Skeletal muscle satellite cell (primary cell): Measurements from ENCODE around the gene SLC35A4.
A peak's percentile ranks its signal among the peaks of the same experiment; 100 is the strongest.
"Not testable (repeated sequence)": the region's sequence is repeated elsewhere in the genome, so short reads cannot be mapped to it uniquely, and the experiment has no call there.

Source experiments
- H3K27me3 ChIP-seq: 2 replicates; pipeline ENCODE4 v1.7.0; 2013; ENCODE audit warnings: low read length; ENCODE audit not compliant: control insufficient read depth, insufficient read depth
- H3K36me3 ChIP-seq: 2 replicates; pipeline ENCODE4 v1.7.0; 2013; ENCODE audit warnings: mild to moderate bottlenecking, control low read depth, low read length; ENCODE audit not compliant: insufficient read depth
- H3K4me1 ChIP-seq: 2 replicates; pipeline ENCODE4 v1.7.0; 2013; ENCODE audit warnings: low read length; ENCODE audit not compliant: control insufficient read depth, insufficient read depth
- H3K4me2 ChIP-seq: 2 replicates; pipeline ENCODE4 v1.7.0; 2013; ENCODE audit warnings: mild to moderate bottlenecking, low read length
- H3K4me3 ChIP-seq: 2 replicates; pipeline ENCODE4 v1.7.0; 2013; ENCODE audit warnings: low read length
- H3K9ac ChIP-seq: 2 replicates; pipeline ENCODE4 v1.7.0; 2013; ENCODE audit warnings: mild to moderate bottlenecking, low read depth, low read length, moderate library complexity
- H3K9me3 ChIP-seq: replicated peaks from 2 replicates; pipeline ENCODE4 v1.7.0; 2013; ENCODE audit warnings: mild to moderate bottlenecking, control low read depth, low read length

Gene SLC35A4

GRCh38 chr5:140570488-140570887, 5.9 kb downstream of the SLC35A4 start:
- H3K4me2 ChIP-seq, result no peak overlapping the region
- peaks cover 24% of the 10 kb centered on the region for H3K36me3 ChIP-seq
- peaks cover 7% of the 10 kb centered on the region for H3K4me1 ChIP-seq
- H3K4me3 ChIP-seq, result no peak overlapping the region
- H3K27me3 ChIP-seq, result no peaks in the 10 kb centered on the region
- H3K9me3 ChIP-seq, result no peaks in the 10 kb centered on the region
- no peak overlapping the region for H3K9ac ChIP-seq

DNA sequence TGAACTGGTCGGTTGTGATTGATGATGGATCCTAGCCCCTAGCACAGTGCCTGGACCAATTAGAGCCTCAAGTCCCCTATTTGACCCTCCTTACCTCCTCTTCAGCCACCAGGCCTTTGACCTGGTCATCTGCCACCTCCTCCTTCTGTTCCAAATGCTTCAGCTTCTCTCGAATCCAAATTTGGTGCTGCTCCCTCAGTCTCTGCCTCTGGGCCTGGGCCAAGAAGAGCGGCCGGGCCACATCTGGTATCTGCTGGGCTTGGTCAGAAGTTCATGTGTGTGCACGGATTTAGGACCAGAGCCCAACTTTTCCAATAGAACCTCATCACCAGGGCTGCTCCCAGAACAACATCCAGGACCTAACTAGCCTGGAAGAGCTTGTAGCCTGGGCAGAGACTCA, 6.5 kb downstream of the SLC35A4 start:
- Histone ChIP-seq H3K9ac (no peak overlapping the region), H3K9me3 (no peaks in the 10 kb centered on the region), H3K36me3 (peaks cover 24% of the 10 kb centered on the region), H3K4me2 (no peak overlapping the region), H3K27me3 (no peaks in the 10 kb centered on the region), H3K4me3 (no peak overlapping the region), H3K4me1 (peaks cover 1% of the 10 kb centered on the region)

DNA sequence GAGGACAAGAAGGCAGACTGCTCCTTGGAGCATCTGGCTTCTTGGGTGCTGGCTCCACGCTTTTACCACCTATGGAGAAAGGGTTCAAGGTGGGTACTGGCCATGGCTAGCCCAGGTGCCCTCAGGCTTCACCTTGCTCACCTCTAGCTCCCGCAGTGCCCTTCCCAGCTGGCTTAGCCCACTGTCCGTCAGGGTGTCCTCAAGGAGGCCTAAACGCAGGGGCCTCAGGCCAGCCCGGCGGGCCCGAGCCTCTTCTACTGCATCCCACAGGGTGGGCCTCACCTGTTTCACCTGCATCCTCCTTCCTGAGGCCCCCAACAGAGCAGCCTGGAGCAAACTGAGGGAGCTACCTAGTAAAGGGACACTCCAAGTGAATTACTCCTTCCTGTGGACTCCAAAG, 9.1 kb downstream of the SLC35A4 start:
- no peak overlapping the region for H3K4me2 ChIP-seq
- H3K27me3 ChIP-seq, result no peaks in the 10 kb centered on the region
- no peaks in the 10 kb centered on the region for H3K9me3 ChIP-seq
- H3K36me3 ChIP-seq, result peaks cover under 1% of the 10 kb centered on the region
- peaks cover 3% of the 10 kb centered on the region for H3K4me1 ChIP-seq
- no peak overlapping the region for H3K4me3 ChIP-seq
- H3K9ac ChIP-seq, result no peak overlapping the region

DNA sequence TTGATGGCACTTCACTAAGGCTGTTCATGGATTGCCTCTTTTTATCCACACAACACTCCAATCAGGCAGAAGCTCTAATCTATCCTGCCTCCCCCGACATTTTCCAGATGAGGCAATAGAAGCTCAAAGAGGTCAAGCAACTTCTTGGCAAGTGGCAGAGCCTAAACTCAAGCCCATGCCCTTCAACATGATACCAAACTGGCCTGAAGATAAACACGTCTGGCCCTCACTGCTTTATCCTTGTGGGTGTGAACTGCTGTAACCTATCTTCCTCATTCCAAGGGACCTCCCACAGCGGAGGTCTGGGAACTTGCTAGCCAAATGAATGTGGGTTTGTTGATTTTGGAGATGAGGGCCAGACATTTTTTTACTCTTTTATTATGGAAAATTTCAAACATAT, 9.5 kb downstream of the SLC35A4 start:
- Histone ChIP-seq H3K9me3 (no peaks in the 10 kb centered on the region), H3K27me3 (no peaks in the 10 kb centered on the region), H3K4me3 (no peak overlapping the region), H3K4me1 (peaks cover 3% of the 10 kb centered on the region), H3K4me2 (no peak overlapping the region), H3K9ac (no peak overlapping the region), H3K36me3 (no peaks in the 10 kb centered on the region)

- Histone ChIP-seq H3K4me1 (peaks cover 3% of the 10 kb centered on the region), H3K9ac (no peak overlapping the region), H3K9me3 (no peaks in the 10 kb centered on the region), H3K36me3 (no peaks in the 10 kb centered on the region), H3K27me3 (no peaks in the 10 kb centered on the region), H3K4me3 (no peak overlapping the region), H3K4me2 (no peak overlapping the region)
These were observed 10.7 kb downstream of the SLC35A4 start for GRCh38 chr5:140575309-140575708.

DNA sequence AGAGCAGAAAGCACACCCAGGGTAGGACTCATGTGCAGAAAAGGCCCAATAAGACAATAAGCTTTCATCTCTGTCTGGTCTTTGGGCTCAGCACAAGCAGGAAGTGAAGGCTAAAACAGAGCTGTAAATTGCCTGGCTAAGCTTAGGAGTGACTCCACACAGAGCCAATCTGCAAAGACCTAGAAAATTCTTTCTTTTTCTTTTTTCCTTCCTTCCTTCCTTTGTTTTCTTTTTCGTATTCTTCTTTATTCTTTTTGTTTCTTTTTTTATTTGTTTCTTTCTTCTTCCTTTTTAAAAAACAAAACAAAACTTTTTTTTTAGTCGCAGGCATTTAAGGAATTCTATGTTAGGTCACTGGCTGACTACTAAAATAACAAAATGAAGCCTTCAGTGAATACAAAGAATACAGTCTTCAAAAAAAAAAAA, 12.2 kb downstream of the SLC35A4 start:
- Histone ChIP-seq H3K4me1 (peaks cover 3% of the 10 kb centered on the region), H3K9me3 (no peaks in the 10 kb centered on the region), H3K4me3 (no peak overlapping the region), H3K27me3 (no peaks in the 10 kb centered on the region), H3K36me3 (no peaks in the 10 kb centered on the region), H3K9ac (no peak overlapping the region), H3K4me2 (no peak overlapping the region)

DNA sequence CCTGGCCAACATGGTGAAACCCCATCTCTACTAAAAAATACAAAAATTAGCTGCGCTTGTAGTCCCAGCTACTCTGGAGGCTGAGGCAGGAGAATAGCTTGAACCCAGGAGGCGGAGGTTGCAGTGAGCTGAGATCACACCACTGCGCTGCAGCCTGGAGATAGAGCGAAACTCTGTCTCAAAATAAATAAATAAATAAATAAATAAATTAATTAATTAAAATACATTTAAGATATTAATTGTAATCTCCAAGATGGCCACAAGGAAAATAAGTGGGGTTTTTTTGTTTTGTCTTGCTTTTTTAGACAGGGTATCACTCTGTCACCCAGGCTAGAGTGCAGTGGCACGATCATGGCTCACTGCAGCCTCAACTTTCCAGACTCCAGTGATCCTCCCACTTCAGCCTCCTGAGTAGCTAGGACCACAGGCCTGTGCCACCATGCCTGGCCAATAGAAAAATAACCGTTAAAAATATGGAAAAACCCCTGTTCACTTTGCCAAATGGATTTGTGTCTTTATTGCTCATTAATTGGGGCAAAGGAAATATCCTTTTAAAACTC, 14.6 kb downstream of the SLC35A4 start:
- H3K27me3 ChIP-seq, H3K4me2 ChIP-seq, H3K9ac ChIP-seq, H3K36me3 ChIP-seq, H3K4me3 ChIP-seq, H3K9me3 ChIP-seq, H3K4me1 ChIP-seq: not testable (repeated sequence)

DNA sequence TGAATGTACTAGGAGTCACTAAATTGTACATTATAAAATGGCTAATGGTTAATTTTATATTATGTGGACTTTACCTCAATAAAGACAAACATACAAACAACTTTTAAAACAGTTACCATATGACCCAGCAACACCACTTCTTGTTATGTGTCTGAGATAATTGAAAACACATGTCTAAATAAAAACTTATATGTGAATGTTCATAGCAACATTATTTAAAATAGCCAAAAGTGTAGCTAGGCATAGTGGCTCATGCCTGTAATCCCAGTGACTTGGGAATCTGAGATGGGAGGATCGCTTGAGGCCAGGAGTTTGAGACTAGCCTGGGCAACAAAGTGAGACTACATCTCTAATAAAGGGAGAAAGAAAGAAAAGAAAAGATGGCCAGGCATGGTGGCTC, 22.9 kb downstream of the SLC35A4 start:
- Histone ChIP-seq H3K9ac (no peak overlapping the region), H3K4me1 (peaks cover 25% of the 10 kb centered on the region), H3K4me3 (no peak overlapping the region), H3K4me2 (no peak overlapping the region), H3K36me3 (no peaks in the 10 kb centered on the region), H3K27me3 (no peaks in the 10 kb centered on the region), H3K9me3 (no peaks in the 10 kb centered on the region)

GRCh38 chr5:140588311-140589070, 23.9 kb downstream of the SLC35A4 start:
- Histone ChIP-seq H3K9ac (peak overlapping the region; percentile 44), H3K36me3 (no peaks in the 10 kb centered on the region), H3K4me1 (peaks cover 25% of the 10 kb centered on the region), H3K27me3 (no peaks in the 10 kb centered on the region), H3K9me3 (no peaks in the 10 kb centered on the region), H3K4me3 (no peak overlapping the region), H3K4me2 (peak overlapping the region; percentile 45)

DNA sequence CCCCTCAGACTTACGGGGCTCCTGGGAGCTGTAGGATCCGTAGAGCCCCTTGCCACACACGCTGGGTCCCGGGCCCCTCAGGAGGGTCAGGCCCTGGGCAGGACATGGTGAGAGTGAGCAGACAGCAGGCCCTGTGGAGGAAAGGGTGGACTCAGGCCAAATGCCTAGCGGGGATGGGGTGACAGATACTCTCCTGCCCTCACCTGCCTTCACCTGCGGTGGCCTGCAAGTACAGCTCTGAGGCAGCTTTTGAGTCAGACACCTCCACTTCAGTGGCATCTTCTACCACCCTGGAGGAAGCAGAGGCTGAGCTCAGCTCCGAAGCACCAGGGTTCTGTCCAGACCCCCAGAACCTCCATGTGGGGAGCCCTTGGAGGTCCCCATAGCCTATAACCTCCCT, 26.2 kb downstream of the SLC35A4 start:
- Histone ChIP-seq H3K4me2 (no peak overlapping the region), H3K4me3 (no peak overlapping the region), H3K9ac (no peak overlapping the region), H3K4me1 (peaks cover 25% of the 10 kb centered on the region), H3K9me3 (no peaks in the 10 kb centered on the region), H3K36me3 (no peaks in the 10 kb centered on the region), H3K27me3 (peaks cover 3% of the 10 kb centered on the region)

- no peaks in the 10 kb centered on the region for H3K36me3 ChIP-seq
- no peak overlapping the region for H3K9ac ChIP-seq
- peaks cover 10% of the 10 kb centered on the region for H3K27me3 ChIP-seq
- peaks cover 25% of the 10 kb centered on the region for H3K4me1 ChIP-seq
- no peak overlapping the region for H3K4me3 ChIP-seq
- H3K4me2 ChIP-seq, result peak overlapping the region; percentile 21
- no peaks in the 10 kb centered on the region for H3K9me3 ChIP-seq
These were observed 27.2 kb downstream of the SLC35A4 start for GRCh38 chr5:140591747-140592372.

DNA sequence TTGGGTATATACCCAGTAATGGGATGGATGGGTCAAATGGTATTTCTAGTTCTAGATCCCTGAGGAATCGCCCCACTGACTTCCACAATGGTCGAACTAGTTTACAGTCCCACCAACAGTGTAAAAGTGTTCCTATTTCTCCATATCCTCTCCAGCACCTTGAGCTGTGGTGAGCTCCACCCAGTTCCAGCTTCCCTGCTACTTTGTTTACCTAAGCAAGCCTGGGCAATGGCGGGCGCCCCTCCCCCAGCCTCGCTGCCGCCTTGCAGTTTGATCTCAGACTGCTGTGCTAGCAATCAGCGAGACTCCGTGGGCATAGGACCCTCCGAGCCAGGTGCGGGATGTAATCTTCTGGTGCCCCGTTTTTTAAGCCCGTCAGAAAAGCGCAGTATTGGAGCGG, 28.4 kb downstream of the SLC35A4 start:
- H3K9me3 ChIP-seq, H3K4me3 ChIP-seq, H3K4me2 ChIP-seq, H3K9ac ChIP-seq, H3K36me3 ChIP-seq: not testable (repeated sequence)
- Histone ChIP-seq H3K4me1 (peaks cover 25% of the 10 kb centered on the region), H3K27me3 (peaks cover 19% of the 10 kb centered on the region)
